GM18858 (cell line): ENCODE results near the gene ALLC.

Source experiments
- ATAC-seq: cut with Tn5 transposase; IDR thresholded peaks from one replicate; pipeline ENCODE4 v1.9.1; 2021; ENCODE audit not compliant: unreplicated experiment

Gene ALLC

DNA sequence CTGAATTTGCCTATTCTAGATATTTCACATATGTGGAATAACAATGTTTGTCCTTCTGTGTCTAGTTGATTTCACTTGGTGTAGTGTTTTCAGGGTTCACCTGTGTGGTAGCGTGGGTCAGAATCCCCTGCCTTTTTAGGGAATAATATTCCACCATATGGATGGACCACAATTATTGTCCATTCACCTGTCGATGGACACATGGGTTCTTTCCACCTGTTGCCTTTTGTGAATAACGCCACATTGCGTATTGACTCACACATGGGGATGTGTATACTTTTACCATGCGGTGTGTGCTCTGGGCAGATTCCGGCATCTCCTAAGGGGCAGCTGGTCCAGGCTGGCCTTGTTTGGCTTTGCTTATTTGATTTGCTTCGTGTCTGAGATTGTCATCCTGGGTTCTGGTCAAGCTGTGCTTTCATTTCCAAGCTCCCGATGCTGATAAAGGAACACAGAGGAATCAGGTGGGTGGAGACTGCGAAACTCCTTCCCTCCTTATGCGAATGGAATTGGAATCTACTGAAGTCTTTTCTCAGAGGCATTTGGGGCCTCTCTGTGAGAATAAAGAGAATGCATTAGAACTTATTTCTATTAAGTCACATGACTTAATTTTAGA, 18.9 kb upstream of the ALLC start:
- ATAC-seq, result no peak

DNA sequence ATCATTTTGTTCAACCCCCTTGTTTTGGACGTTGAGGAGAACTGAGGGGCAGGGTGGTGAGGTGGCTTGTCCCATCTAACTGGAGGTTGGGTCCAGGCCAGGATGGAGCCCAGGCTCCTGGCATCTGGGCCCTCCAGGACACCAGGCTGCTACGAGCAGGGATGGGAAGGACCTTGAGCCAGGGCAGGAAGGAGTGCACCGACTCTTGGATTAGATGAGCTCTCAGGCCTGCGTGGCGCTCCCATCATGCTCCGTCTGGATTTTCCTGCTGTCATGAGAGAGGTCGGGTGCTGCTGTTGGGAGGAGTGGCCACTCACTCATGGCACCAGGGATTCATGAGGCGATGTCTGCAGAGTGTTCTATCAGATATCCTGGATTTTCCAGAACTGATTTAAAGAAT, 18.3 kb upstream of the ALLC start:
- ATAC-seq, result no peak

DNA sequence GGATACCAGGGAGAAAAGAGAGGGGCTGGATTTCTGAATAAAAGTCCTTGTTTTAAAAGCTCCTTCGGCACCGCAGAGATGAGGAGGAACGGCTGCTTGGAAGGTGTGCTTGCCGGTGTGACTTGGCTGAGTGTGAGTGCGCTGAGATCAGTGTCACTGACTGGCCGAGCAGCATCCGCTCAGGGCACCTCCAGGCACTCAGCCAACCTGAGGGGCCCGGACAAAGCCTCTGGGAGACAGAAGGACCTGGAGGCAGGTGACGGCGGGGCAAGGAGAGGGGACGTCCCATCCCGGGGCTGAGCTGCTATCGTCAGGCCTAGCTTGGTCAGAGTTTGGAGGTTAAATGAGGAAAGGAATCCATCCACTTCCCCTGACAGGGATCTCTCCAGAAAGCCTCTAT, 16.8 kb upstream of the ALLC start:
- no peak for ATAC-seq

DNA sequence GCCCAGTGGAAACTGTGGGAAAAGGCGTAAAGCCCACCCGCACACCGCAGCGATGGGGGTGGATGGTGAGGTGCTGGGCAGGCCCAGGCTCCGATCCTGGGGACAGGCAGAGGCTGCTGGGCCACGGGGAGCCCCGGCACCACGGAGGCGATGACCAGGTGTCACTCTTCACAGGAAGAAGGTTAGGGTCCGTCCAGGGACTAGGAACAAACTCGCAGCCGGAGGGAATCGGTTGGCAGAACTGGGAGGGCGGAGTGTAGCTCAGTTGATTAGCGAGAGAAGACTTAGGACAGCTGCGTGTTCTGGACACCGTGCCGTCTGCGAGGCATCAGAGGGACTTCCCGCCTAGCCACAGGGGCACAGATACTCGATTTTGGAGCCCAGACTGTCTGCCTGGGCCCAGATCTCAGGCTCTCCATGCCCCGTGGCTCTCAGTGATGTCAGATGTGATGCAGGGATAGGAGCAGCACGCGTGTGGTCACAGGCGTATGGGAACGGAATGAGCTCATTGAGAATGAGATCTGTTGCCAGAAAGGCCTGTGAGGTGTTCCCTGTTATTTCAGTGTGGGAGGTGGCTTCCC, 16.1 kb upstream of the ALLC start:
- ATAC-seq, result no peak

DNA sequence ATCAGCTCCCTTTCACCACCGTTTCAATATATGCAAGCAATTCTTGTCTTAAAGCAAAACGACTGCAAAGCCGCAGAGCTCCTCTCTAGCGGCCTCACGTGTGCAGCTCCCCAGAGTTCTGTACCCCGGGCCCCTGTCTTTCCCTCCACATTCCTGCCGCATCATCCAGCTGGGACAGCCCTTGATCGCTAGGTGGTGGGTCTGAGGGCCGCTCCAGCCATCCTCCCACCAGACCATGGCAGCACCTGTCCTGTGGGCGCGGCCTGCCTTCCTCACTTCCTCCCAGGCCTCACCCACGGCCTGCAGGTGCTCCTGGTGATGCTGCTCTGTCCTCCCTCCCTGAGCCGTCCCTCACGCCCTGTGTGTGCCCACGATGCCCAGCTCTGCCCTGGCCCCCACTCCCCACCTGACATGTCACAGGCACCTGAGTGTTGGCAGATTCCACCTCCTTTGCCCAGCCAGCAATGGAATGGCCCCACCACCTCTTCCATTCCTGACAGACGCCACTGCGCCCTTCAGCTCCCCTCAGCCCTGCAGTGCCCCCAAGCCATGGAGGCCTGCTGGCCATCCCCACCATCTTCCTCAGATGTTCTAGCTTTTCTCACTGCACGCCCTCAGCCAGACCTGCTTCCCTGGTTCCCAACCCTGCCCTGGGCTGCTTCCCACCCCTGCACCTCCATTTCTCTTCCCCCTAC, 15.3 kb upstream of the ALLC start:
- no peak for ATAC-seq

DNA sequence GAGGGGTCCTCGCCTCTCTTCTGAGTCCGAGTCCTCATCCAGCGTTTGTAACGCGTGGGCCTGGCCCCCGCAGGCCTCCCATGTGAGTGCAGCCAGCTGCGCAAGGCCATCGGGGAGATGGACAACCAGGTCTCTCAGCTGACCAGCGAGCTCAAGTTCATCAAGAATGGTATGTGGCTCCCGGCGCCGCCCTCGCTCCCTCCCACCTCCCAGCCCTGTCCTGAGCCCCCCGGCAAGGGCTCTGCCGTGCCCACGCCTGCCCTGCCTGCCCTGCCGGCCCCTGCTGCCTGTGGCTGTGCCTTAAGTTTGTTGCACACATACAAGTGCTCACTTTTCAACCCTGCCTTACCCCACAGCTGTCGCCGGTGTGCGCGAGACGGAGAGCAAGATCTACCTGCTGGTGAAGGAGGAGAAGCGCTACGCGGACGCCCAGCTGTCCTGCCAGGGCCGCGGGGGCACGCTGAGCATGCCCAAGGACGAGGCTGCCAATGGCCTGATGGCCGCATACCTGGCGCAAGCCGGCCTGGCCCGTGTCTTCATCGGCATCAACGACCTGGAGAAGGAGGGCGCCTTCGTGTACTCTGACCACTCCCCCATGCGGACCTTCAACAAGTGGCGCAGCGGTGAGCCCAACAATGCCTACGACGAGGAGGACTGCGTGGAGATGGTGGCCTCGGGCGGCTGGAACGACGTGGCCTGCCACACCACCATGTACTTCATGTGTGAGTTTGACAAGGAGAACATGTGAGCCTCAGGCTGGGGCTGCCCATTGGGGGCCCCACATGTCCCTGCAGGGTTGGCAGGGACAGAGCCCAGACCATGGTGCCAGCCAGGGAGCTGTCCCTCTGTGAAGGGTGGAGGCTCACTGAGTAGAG, 14.4 kb upstream of the ALLC start:
- no peak for ATAC-seq

DNA sequence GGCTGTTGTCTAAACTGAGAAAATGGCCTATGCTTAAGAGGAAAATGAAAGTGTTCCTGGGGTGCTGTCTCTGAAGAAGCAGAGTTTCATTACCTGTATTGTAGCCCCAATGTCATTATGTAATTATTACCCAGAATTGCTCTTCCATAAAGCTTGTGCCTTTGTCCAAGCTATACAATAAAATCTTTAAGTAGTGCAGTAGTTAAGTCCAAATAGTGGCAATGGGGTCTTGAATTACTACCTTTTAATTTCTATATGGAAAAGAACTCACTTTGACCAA, 13.8 kb upstream of the ALLC start:
- ATAC-seq, result no peak

DNA sequence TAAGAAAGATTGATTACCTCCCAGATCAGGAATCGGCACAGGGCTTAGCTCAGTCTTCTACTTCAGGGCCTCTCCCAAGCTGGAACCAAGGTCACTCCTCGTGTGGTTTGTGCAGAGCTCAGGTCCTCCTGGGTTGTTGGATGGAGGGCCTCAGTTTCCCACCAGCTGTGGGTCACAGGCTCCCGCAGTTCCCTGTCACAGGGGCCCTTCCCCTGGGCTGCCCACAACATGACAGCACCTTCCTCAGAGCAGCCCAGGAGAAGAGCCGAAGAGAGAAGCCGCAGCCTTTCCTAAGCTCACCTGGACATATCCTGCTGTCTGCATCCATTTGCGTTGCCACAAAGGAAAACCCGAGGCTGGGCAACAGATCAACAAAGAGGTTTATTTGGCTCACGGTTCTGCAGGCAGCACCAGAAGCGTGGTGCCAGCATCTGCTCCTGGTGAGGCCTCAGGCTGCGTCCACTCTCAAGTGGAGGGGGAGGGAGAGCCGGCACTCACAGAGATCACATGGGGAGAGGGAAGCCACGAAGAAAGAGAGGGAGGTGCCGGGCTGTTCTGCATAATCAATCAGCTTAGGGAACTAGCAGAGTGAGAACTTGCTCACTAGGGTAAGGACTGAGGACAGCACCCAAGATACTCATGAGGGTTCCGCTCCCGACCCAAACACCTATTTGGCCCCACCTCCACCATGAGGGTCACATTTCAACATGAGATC, 13.0 kb upstream of the ALLC start:
- no peak for ATAC-seq

DNA sequence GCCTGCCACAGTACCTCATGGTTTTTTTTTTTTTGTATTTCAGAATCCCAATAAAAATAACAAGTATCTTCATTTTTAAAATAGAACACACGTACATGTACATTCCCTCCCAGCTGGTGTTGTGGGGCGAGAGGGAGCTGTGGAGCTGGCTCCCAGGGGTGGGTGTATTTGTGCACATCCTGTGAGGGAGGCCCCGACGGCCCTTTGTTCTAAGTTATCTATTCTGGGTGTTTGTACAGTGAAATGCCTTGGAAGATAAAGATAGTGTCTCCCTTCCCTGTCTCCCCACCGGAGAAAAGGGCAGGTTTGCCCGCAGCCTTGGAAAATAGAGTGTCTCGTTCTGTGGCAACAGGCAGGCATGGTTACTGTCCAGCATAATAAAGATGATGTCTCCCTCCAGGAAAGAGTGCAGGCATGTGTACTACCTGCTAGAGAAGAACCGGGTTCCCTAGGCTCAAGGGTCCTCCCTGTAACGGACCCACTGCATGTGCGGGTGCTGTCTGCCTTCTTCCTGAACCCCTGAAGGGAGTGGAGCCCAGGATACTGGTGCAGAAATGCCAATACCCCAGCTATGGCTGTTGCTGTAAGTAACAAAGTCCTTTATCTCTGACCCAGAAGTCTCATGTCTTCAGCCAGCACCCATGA, 12.1 kb upstream of the ALLC start:
- no peak for ATAC-seq

DNA sequence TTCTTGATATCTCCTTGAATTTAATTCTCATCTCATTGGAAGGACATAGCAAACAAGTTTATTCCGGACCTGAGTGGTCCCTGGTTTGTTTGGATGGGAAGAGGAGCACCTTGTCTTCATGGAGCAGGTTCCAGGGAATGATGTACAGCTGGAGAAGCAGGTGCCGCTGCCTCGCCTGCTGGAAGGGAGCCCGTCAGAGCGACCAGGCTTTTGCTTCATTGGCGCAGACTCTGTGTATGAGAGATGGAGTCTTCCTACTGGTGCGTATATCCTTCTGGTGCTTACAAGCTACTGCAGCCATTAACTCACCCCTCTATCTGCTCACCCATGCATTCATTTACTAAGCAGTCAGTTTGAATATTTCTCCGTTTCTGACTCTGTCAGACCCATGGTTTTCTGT, 11.6 kb upstream of the ALLC start:
- ATAC-seq, result no peak

DNA sequence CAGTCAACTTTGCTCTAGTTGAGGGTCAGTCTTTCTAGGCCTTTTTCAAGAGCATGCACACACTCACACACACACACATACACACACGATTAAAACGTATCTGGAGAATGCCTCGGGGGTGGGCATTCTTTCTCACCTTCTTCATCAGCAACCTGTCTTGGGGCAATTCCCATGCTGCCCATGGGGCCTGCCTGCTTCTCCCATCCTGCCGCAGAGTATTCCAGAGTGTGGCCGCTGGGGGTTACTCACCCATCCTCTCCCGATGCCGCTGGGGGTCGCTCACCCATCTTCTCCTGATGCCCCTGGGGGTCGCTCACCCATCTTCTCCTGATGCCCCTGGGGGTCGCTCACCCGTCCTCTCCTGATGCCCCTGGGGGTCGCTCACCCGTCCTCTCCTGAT, 10.8 kb upstream of the ALLC start:
- no peak for ATAC-seq

DNA sequence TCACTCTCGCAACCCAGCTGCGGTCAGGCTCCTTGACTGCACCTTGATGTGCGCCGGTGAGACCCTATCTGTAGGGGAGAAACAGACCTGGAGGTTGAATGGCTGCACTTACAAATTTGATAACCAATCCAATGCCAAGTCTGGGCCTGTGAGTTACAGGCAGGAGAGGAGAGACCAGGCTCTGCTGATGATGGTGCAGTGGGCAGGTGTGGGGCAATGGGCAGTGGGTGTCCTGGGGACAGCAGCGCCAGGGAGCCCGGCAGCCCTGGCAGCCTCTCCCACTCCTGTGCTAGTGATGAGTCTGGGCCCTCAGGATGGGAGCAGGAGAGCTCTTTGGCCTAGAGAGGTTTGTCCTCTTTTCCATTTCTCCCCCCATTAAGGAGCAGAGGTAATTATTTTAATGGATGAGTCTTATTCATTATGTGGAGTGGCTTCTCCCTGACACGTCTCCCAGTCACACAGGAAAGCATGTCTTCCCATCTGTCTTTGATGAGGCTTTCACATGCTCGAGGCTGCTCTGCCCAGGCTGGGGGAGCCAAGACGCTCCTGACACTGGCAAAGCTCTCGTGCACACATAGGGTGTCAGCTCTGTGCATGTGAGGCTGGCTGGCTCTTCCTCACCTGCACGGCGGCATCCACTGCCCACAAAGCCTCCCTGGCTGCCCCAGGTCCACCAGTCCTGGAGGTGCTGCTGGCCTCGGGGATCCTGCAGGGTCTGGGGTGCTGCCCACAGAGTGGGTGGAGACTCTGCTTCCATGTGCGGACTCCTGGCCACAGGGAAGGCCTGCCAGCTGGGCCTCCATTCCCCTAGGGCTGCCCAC, 10.0 kb upstream of the ALLC start:
- no peak for ATAC-seq

DNA sequence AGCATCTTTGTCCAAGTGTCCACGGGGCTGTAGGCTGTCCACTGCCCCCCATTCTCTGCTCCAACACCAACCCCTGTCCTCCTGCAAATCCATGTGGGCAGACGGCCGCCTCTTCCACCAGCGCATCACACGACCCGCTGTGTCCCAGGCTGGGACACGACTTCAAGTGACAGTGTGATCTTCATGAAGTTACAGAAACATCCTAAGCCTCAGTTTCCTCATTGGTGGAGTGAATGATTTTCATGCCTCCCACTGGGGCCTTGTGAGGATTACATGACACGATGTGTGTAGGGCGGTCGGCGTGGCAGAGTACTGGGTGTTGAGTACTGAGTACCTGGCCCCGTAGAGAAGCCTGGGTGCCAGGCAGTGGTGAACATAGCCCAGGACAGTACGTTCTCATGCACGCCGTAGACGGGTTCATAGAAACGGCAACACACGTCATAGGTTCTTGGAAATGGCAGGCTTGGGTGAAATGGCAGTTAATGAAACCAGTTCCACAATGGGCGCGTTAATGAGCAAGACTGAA, 9.3 kb upstream of the ALLC start:
- no peak for ATAC-seq

DNA sequence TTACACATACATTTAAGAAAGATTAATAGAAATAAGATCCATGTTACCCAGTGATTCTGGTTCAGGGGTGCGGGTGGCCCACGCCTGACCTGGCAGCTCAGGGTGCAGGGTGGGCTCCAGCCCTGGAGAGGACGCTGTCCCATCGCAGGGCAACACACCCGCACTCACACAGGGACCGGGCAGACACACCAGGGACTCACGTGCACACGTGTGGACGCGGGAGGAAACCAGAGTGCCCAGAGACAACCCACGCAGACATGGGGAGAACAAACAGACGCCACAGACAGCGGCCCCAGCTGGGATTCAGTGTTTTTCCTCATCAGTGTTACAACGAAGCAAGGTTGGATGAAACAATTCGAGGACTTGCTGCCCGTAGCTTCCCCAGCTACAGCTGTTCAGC, 8.4 kb upstream of the ALLC start:
- no peak for ATAC-seq

DNA sequence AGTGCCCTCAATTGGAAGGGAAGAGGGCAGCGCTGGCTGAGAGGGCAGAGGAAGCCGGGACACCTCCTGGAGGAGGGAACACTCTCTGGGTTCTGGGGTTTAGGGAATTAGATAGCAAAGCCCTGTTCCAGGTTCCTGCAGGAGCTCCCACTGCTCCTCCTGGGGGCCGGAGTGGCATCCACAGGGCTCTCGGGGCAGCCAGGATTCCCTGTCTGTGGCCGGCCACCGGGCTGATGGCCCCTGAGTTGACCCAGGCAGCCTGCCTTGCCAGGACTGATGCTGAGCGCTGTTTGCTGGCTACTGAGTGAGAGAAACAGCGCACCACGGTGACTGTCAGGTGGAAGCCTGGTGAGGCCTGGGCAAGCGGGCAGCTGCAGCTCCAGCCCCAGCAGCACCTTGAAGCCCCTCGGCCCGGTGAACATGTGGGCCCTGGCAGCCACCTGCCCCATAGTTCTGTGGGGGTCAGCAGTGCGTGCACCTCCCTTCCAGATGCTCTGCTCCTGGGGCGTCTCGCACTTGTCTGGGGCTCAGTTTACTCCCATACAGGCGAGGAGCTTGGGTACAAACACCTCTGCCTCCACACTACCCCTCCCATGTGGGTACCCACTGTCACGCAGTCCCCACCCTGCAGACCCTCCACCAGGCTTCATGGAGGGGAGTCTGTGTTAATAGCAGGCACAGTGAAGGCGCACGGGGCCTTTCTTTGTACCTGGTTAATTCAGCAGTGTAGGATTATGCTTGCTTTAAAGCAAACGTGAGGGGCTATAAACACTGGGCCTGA, 7.7 kb upstream of the ALLC start:
- no peak for ATAC-seq

DNA sequence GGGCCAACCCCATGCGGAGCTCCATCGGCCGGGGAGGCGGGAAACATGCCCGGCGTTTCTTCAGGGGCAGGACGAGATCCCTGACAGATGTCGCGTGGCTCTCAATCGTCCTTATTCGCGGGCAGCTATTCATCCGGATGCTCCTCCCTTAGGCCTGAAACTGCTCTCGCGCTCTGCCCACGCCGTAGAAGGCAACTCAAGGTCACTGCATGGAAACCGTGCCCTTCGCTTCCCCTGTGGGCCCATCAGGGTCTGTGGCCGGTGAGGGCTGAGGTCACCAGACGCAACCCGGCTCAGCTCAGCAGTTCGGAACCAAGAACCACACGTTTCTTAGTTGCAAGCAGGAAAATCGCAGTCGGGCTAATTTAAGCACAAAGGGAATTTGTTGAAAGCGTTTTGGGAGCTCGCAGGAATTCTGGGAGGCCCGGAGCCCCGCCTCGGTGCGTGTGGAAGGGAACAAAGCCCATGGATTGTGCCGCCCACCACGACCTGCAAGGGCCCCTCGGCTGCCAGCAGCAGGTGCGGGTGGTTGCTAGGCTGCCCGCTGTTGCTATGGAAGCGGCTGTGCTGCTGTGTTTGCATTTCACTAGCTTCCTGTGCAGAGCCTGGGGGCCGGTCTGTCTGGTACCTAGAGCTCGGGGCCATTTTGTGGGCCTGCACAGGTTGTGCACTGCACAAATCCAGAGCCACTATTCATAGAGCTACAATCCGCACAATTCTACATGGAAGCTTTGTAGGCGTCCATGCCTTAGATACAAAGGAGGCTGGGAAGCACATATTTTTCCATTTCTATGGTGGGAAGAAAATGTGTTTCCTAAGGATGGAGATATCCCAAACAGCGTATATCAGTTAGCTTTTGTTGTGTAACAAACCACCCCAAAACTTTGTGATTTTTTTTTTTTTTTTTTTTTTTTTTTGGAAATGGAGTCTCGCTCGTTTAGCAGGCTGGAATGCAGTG, 6.0 kb upstream of the ALLC start:
- ATAC-seq, result peak; percentile 56

DNA sequence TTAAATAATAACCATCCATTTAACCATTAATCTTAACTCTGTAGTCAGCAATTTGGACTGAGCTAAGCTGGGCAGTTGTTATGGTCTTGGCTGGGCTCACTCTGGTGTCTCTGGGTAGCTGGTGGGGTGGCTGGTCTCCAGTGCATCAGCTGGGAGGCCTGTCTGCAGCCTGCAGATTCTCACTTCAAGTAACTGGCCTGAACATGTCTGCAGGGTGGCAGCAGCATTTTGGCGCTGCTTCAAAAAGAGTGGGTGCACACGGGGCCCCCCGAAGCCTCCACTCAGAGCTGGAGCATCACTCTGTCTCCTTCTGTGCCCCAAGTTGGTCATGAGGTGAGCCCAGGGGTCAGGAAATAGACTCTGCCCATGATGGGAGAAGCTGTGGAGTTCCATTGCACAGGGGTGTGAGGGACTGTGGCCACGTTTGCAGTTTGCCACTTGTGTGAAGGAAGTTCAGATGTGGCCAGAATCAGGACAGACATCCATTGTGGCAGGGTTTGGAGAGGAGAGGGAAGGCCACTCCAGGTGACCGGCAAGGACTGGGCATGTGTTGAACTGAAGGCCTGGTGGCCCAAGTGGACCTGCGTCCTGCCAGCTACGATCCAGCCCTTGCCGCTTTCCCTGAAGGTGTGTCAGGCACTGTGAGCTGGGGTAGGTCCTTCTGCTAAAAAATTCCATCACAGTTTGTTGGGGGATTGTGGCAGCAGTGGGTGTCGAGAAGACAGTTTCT, 4.9 kb upstream of the ALLC start:
- no peak for ATAC-seq
